ENCODE data around the gene AFF3. TPM values are rescaled to one million over a fixed set of nuclear protein-coding genes. Genes with fewer than 3 reads are reported as not detected.

Gene AFF3
- total and polyA plus RNA-seq, 2 of the 13 experiments (the other 11 are each of a cell fraction or from before 2014, with no cell fraction given), result not detected

DNA sequence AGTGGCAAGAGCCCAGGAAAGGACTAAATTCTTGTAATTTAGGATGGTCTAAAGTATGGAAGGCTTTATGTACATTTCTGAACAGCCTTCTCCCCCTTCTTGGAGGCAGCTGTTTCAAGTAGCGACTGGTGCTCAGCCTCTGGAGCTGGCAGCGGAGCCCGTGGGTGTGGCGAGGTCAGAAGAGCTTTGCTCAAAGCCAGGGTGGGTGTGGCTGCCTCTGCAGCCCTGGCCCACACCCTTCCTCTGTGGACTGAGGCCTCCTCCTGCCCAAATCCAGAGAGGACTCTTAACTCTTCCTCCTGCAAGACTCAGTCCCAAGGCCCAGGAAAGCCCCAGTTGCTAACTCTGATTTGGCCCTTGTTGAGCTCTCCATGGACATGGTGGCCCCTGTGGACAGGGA is 450.5 kb downstream of the AFF3 start:
- H3K9me3 ChIP-seq (ENCODE audit: low read length), result no peaks in the 10 kb centered on the region
- H2AFZ ChIP-seq (ENCODE audit: low read length), result no peak overlapping the region
- TF ChIP-seq ZNF747 (CRISPR knock-in tag; IDR thresholded peaks at IDR 0.05; ENCODE audit: borderline replicate concordance) (no peak), ZSCAN30 (CRISPR knock-in tag; IDR thresholded peaks at IDR 0.05) (no peak), ZNF547 (CRISPR knock-in tag; IDR thresholded peaks at IDR 0.05) (no peak), FOXJ3 (CRISPR knock-in tag; IDR thresholded peaks at IDR 0.05; ENCODE audit: borderline replicate concordance) (no peak), ETV6 (CRISPR knock-in tag; conservative IDR thresholded peaks at IDR 0.05) (no peak), ZNF12 (CRISPR knock-in tag; IDR thresholded peaks at IDR 0.05) (no peak)
- TF ChIP-seq, protein P1, sequence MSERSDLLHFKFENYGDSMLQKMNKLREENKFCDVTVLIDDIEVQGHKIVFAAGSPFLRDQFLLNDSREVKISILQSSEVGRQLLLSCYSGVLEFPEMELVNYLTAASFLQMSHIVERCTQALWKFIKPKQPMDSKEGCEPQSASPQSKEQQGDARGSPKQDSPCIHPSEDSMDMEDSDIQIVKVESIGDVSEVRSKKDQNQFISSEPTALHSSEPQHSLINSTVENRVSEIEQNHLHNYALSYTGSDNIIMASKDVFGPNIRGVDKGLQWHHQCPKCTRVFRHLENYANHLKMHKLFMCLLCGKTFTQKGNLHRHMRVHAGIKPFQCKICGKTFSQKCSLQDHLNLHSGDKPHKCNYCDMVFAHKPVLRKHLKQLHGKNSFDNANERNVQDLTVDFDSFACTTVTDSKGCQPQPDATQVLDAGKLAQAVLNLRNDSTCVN (CRISPR knock-in tag; IDR thresholded peaks at IDR 0.05; ENCODE audit: borderline replicate concordance), result no peak
- TF ChIP-seq, protein P2, sequence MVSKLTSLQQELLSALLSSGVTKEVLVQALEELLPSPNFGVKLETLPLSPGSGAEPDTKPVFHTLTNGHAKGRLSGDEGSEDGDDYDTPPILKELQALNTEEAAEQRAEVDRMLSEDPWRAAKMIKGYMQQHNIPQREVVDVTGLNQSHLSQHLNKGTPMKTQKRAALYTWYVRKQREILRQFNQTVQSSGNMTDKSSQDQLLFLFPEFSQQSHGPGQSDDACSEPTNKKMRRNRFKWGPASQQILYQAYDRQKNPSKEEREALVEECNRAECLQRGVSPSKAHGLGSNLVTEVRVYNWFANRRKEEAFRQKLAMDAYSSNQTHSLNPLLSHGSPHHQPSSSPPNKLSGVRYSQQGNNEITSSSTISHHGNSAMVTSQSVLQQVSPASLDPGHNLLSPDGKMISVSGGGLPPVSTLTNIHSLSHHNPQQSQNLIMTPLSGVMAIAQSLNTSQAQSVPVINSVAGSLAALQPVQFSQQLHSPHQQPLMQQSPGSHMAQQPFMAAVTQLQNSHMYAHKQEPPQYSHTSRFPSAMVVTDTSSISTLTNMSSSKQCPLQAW (CRISPR knock-in tag; IDR thresholded peaks at IDR 0.05), result no peak
- TF ChIP-seq, protein P3, sequence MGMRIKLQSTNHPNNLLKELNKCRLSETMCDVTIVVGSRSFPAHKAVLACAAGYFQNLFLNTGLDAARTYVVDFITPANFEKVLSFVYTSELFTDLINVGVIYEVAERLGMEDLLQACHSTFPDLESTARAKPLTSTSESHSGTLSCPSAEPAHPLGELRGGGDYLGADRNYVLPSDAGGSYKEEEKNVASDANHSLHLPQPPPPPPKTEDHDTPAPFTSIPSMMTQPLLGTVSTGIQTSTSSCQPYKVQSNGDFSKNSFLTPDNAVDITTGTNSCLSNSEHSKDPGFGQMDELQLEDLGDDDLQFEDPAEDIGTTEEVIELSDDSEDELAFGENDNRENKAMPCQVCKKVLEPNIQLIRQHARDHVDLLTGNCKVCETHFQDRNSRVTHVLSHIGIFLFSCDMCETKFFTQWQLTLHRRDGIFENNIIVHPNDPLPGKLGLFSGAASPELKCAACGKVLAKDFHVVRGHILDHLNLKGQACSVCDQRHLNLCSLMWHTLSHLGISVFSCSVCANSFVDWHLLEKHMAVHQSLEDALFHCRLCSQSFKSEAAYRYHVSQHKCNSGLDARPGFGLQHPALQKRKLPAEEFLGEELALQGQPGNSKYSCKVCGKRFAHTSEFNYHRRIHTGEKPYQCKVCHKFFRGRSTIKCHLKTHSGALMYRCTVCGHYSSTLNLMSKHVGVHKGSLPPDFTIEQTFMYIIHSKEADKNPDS (CRISPR knock-in tag; IDR thresholded peaks at IDR 0.05), result no peak
- TF ChIP-seq, protein P4, sequence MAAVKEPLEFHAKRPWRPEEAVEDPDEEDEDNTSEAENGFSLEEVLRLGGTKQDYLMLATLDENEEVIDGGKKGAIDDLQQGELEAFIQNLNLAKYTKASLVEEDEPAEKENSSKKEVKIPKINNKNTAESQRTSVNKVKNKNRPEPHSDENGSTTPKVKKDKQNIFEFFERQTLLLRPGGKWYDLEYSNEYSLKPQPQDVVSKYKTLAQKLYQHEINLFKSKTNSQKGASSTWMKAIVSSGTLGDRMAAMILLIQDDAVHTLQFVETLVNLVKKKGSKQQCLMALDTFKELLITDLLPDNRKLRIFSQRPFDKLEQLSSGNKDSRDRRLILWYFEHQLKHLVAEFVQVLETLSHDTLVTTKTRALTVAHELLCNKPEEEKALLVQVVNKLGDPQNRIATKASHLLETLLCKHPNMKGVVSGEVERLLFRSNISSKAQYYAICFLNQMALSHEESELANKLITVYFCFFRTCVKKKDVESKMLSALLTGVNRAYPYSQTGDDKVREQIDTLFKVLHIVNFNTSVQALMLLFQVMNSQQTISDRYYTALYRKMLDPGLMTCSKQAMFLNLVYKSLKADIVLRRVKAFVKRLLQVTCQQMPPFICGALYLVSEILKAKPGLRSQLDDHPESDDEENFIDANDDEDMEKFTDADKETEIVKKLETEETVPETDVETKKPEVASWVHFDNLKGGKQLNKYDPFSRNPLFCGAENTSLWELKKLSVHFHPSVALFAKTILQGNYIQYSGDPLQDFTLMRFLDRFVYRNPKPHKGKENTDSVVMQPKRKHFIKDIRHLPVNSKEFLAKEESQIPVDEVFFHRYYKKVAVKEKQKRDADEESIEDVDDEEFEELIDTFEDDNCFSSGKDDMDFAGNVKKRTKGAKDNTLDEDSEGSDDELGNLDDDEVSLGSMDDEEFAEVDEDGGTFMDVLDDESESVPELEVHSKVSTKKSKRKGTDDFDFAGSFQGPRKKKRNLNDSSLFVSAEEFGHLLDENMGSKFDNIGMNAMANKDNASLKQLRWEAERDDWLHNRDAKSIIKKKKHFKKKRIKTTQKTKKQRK (IDR thresholded peaks at IDR 0.05; ENCODE audit: low read length), result no peak
- no peak overlapping the region for H3K4me3 ChIP-seq (replicated peaks in 1 of 3; ENCODE audit: insufficient read depth in 1 of 3, low read depth in 2 of 3, low read length in 3 of 3)
- no peaks in the 10 kb centered on the region for H3K27me3 ChIP-seq (ENCODE audit: control insufficient read depth in 1 of 2, insufficient read depth in 2 of 2, low read length in 2 of 2)
- H3K36me3 ChIP-seq (replicated peaks in 1 of 2; ENCODE audit: control insufficient read depth in 1 of 2, insufficient read depth in 2 of 2, low read length in 2 of 2), result no peaks in the 10 kb centered on the region
- in situ Hi-C loops (cut with HindIII; ENCODE audit: extremely low pct_ligation_motif_present, low pct_unique_long_range_greater_than_20kb) (no loop called here), intact Hi-C loops (cut with micrococcal nuclease; ENCODE audit: unreplicated experiment) (loop anchor here (1.0 kb wide), 1 partner anchor 133 kb away; no protein-coding TSS in a partner anchor)
- no peaks in the 10 kb centered on the region for H3K4me1 ChIP-seq (ENCODE audit: insufficient read depth, low read length)
- CTCF ChIA-PET (ENCODE audit: low intra/inter-chr PET ratio, low total read pairs), result no interaction called here
- WGBS (ENCODE audit: low lambda C conversion rate), result 33% methylated on average over 3 of the region's 4 CpGs
- H3K9ac ChIP-seq (ENCODE audit: insufficient read depth, low read depth, low read length), result no peak overlapping the region
- FAIRE-seq, result no peak
- H4K20me1 ChIP-seq (ENCODE audit: insufficient read depth, low read length), result no peaks in the 10 kb centered on the region
- no peak overlapping the region for H3K4me2 ChIP-seq (ENCODE audit: low read depth, low read length)
- H3K79me2 ChIP-seq (ENCODE audit: insufficient read depth, low read length), result no peaks in the 10 kb centered on the region
- POLR2A ChIA-PET, result no interaction called here
- ATAC-seq, result no peak
- BruUV-seq (replicated peaks), result no TSS peak
- no peak overlapping the region for H3K27ac ChIP-seq (ENCODE audit: extremely low read length, insufficient read depth, low read length)
- no peak for DNase-seq (ENCODE audit: low spot score)

All from HepG2 (cell line).